Endodermal cell (in vitro differentiated cells): ENCODE measurements around the gene FANCM. TPM values are rescaled to one million over a fixed set of nuclear protein-coding genes. Genes with fewer than 3 reads are reported as not detected.

Experiments
- DNase-seq: peaks from one replicate; pipeline ENCODE4 v3.0.0-alpha.2; 2017
- H3K27ac ChIP-seq: 2 replicates; pipeline ENCODE4 v1.5.1; 2013; ENCODE audit warnings: mild to moderate bottlenecking, low read depth, low read length, moderate library complexity
- H3K27me3 ChIP-seq: 2 replicates; pipeline ENCODE4 v1.6.1; 2013; ENCODE audit warnings: mild to moderate bottlenecking, low read length, moderate library complexity; ENCODE audit not compliant: insufficient read depth, control insufficient read depth, poor library complexity, severe bottlenecking
- H3K36me3 ChIP-seq: 2 replicates; pipeline ENCODE4 v1.7.0; 2013; ENCODE audit warnings: mild to moderate bottlenecking, low read length, moderate library complexity; ENCODE audit not compliant: control insufficient read depth, insufficient read depth
- H3K4me1 ChIP-seq: one replicate; pipeline ENCODE4 v1.7.0; 2013; ENCODE audit warnings: low read length; ENCODE audit not compliant: control insufficient read depth, insufficient read depth
- H3K4me3 ChIP-seq: 2 replicates; pipeline ENCODE4 v1.5.1; 2013; ENCODE audit warnings: mild to moderate bottlenecking, low read length, moderate library complexity
- H3K9ac ChIP-seq: 2 replicates; pipeline ENCODE4 v1.6.1; 2013; ENCODE audit warnings: mild to moderate bottlenecking, low read length, moderate library complexity; ENCODE audit not compliant: poor library complexity, severe bottlenecking; ENCODE audit errors: extremely low read depth
- H3K9me3 ChIP-seq: 2 replicates; pipeline ENCODE4 v1.6.1; 2013; ENCODE audit warnings: mild to moderate bottlenecking, low read length, moderate library complexity; ENCODE audit not compliant: control insufficient read depth
- H3K27ac Mint-ChIP-seq: 2 replicates; pipeline ENCODE4 v1.8.0; 2020; ENCODE audit warnings: mixed read lengths
- H3K27me3 Mint-ChIP-seq: 2 replicates; pipeline ENCODE4 v1.8.0; 2021; ENCODE audit warnings: mild to moderate bottlenecking, mixed read lengths; ENCODE audit not compliant: insufficient read depth
- H3K36me3 Mint-ChIP-seq: 2 replicates; pipeline ENCODE4 v1.8.0; 2020; ENCODE audit warnings: low read depth, mixed read lengths
- H3K4me1 Mint-ChIP-seq: 2 replicates; pipeline ENCODE4 v1.8.0; 2020; ENCODE audit warnings: mixed read lengths
- H3K4me3 Mint-ChIP-seq: 2 replicates; pipeline ENCODE4 v1.8.0; 2020; ENCODE audit warnings: mild to moderate bottlenecking, moderate library complexity, mixed read lengths
- H3K9me3 Mint-ChIP-seq: 2 replicates; pipeline ENCODE4 v1.8.0; 2020; ENCODE audit warnings: mild to moderate bottlenecking, mixed read lengths
- CTCF ChIP-seq: fragments of 200-600 bp; sonication (generic); conservative IDR thresholded peaks from 2 replicates; pipeline ENCODE4 v1.5.0; 2021; ENCODE audit warnings: antibody characterized with exemption, mild to moderate bottlenecking
- WGBS, 2 experiments: methylation state at CpG; one replicate each; pipeline versions ENCODE4 v1.1.5 to v1.1.7; 2013; ENCODE audit warnings: missing lambda C conversion rate in 2 of 2, mixed read lengths in 1 of 2; ENCODE audit not compliant: insufficient coverage in 1 of 2, insufficient read length in 1 of 2; 5-methylcytosine and 5-hydroxymethylcytosine counted together
- total RNA-seq, 2 donors: library from RNA; stranded (reverse); fragmentation: NEBNext Ultra II Directional in 1 of 2; extraction: Animal tissue kit (Norgen Biotek cat#: 25700) in 1 of 2; gene quantifications; 2 replicates in 1 of 2; 3 replicates in 1 of 2; pipeline ENCODE4 v1.2.1, GENCODE V29; 2021

The FANCM gene
- total RNA-seq, 2 donors from 2014 or later: 13.1 to 15.8 TPM

- no peak for TF ChIP-seq CTCF
- 100% methylated on average over 1 of the region's 2 CpGs; no CpG with 5 or more reads in 1 of the 2 experiments for WGBS, 2 experiments
- H3K27me3 ChIP-seq: no peaks in the 10 kb centered on the region
- H3K9me3 ChIP-seq: no peaks in the 10 kb centered on the region
- Mint-ChIP-seq H3K27ac (no peak overlapping the region), H3K36me3 (peaks cover 27% of the 10 kb centered on the region), H3K9me3 (no peaks in the 10 kb centered on the region), H3K4me1 (no peaks in the 10 kb centered on the region), H3K4me3 (no peak overlapping the region), H3K27me3 (no peaks in the 10 kb centered on the region)
- no peaks in the 10 kb centered on the region for H3K4me1 ChIP-seq
- H3K4me3 ChIP-seq: no peak overlapping the region
- peaks cover 27% of the 10 kb centered on the region for H3K36me3 ChIP-seq
- H3K27ac ChIP-seq: no peak overlapping the region
- no peak for DNase-seq
- H3K9ac ChIP-seq: no peak overlapping the region
Measured at GRCh38 chr14:45185100-45185814, 49.5 kb downstream of the FANCM start.

- no peak overlapping the region for H3K27ac ChIP-seq
- H3K9ac ChIP-seq: no peak overlapping the region
- peaks cover 11% of the 10 kb centered on the region for H3K36me3 Mint-ChIP-seq
- H3K27me3 Mint-ChIP-seq: no peaks in the 10 kb centered on the region
- H3K9me3 Mint-ChIP-seq: no peaks in the 10 kb centered on the region
- H3K4me3 ChIP-seq: no peak overlapping the region
- no peak for TF ChIP-seq CTCF
- no peaks in the 10 kb centered on the region for H3K4me1 Mint-ChIP-seq
- peaks cover under 1% of the 10 kb centered on the region for H3K36me3 ChIP-seq
- WGBS, 2 experiments: 97 to 100% methylated on average over 3 of the region's 4 CpGs
- H3K4me3 Mint-ChIP-seq: no peak overlapping the region
- H3K9me3 ChIP-seq: no peaks in the 10 kb centered on the region
- H3K27me3 ChIP-seq: no peaks in the 10 kb centered on the region
- no peak overlapping the region for H3K27ac Mint-ChIP-seq
- H3K4me1 ChIP-seq: no peaks in the 10 kb centered on the region
- DNase-seq: no peak
Measured at GRCh38 chr14:45194964-45195363, 59.2 kb downstream of the FANCM start.

GRCh38 chr14:45198551-45198950 is 62.8 kb downstream of the FANCM start:
- no peak for TF ChIP-seq CTCF
- H3K4me1 ChIP-seq: no peaks in the 10 kb centered on the region
- peaks cover 28% of the 10 kb centered on the region for H3K36me3 ChIP-seq
- WGBS, 2 experiments: 85 to 90% methylated on average over 3 of the region's 3 CpGs
- no peak for DNase-seq
- H3K4me1 Mint-ChIP-seq: no peaks in the 10 kb centered on the region
- no peaks in the 10 kb centered on the region for H3K9me3 Mint-ChIP-seq
- peaks cover 19% of the 10 kb centered on the region for H3K36me3 Mint-ChIP-seq
- no peak overlapping the region for H3K4me3 ChIP-seq
- no peak overlapping the region for H3K27ac Mint-ChIP-seq
- no peak overlapping the region for H3K4me3 Mint-ChIP-seq
- no peak overlapping the region for H3K9ac ChIP-seq
- no peaks in the 10 kb centered on the region for H3K9me3 ChIP-seq
- no peaks in the 10 kb centered on the region for H3K27me3 ChIP-seq
- H3K27ac ChIP-seq: no peak overlapping the region
- no peaks in the 10 kb centered on the region for H3K27me3 Mint-ChIP-seq
